A673 (cell line): ENCODE results near the gene ADRM1.

Experiments used
- CTCF ChIP-seq: fragments of 300-800, 200-600 bp; sonication (generic); conservative IDR thresholded peaks from 2 replicates; pipeline ENCODE4 v1.5.1; 2017; ENCODE audit warnings: low read depth, mild to moderate bottlenecking, antibody characterized with exemption, low read length, moderate library complexity, mixed read lengths
- EZH2 ChIP-seq: fragments of 200-600 bp; sonication (generic); IDR thresholded peaks from 2 replicates; pipeline ENCODE4 v1.6.1; 2017; ENCODE audit warnings: borderline replicate concordance, low read depth, mild to moderate bottlenecking, mixed read lengths, antibody characterized with exemption, low read length; ENCODE audit not compliant: poor library complexity, severe bottlenecking

DNA sequence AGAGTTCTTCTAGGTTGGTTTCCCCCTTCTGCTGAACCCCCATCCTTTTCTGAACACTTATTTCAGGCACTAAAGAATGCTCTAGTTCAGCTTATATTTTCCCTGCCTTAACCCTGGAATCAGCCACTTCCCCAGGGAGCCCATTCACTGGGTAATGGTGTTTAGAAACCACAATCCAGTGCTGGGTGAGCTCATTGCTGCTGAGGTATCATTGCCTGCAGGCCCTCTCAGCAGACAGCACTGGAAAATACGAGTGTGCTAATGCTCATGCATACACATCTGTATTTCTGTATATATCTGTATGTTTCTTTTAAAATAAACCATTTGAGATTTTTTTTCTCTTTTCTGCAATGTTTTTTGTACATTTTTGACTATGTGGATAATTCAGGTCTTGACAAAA lies 37.4 kb upstream of the ADRM1 start:
- TF ChIP-seq CTCF (no peak), EZH2 (no peak)
